OCI-LY3 (cell line): Measurements from ENCODE around the gene ATP1A3.
"Not testable (repeated sequence)": the region's sequence is repeated elsewhere in the genome, so short reads cannot be mapped to it uniquely, and the experiment has no call there.

Experiments
- H2AFZ ChIP-seq: fragments of 200-600, 300-600 bp; shearing (Covaris generic); 2 replicates; pipeline ENCODE4 v1.6.0; 2014; ENCODE audit warnings: antibody characterized with exemption, low read depth, low read length
- H3K27ac ChIP-seq: fragments of 200-600, 300-600 bp; sonication (generic); 2 replicates; pipeline ENCODE4 v1.5.1; 2014; ENCODE audit warnings: mild to moderate bottlenecking, low read length, moderate library complexity, mixed read lengths
- H3K27me3 ChIP-seq: fragments of 200-600, 300-600 bp; sonication (generic); 2 replicates; pipeline ENCODE4 v1.6.1; 2014; ENCODE audit warnings: low read depth, low read length, mixed read lengths
- H3K36me3 ChIP-seq: fragments of 200-600, 300-600 bp; sonication (generic); replicated peaks from 2 replicates; pipeline ENCODE3; 2014; ENCODE audit warnings: low read depth, low read length, mixed read lengths
- H3K4me1 ChIP-seq: fragments of 300-600, 200-600 bp; sonication (generic); 2 replicates; pipeline ENCODE4 v1.6.1; 2014; ENCODE audit warnings: low read length, mixed read lengths
- H3K4me2 ChIP-seq: fragments of 200-600, 300-600 bp; sonication (generic); 2 replicates; pipeline ENCODE4 v1.6.1; 2014; ENCODE audit warnings: low read length, mixed read lengths
- H3K4me3 ChIP-seq: fragments of 300-600, 200-600 bp; sonication (generic); 2 replicates; pipeline ENCODE4 v1.5.1; 2014; ENCODE audit warnings: antibody characterized with exemption, mild to moderate bottlenecking, low read length, moderate library complexity
- H3K79me2 ChIP-seq: fragments of 300-600, 200-600 bp; shearing (Covaris generic); 2 replicates; pipeline ENCODE4 v1.6.1; 2014; ENCODE audit warnings: mild to moderate bottlenecking, low read length, mixed read lengths
- H3K9ac ChIP-seq: fragments of 300-600, 200-600 bp; shearing (Covaris generic); 2 replicates; pipeline ENCODE4 v1.6.0; 2014; ENCODE audit warnings: mild to moderate bottlenecking, low read length, moderate library complexity
- H3K9me3 ChIP-seq: fragments of 200-600, 300-600 bp; shearing (Covaris generic); 2 replicates; pipeline ENCODE4 v1.6.1; 2014; ENCODE audit warnings: low read length, mixed read lengths; ENCODE audit not compliant: insufficient read depth
- H4K20me1 ChIP-seq: fragments of 200-600, 300-600 bp; sonication (generic); 2 replicates; pipeline ENCODE4 v1.6.1; 2016; ENCODE audit warnings: low read length, mixed read lengths; ENCODE audit not compliant: insufficient read depth
- EZH2phosphoT487 ChIP-seq: fragments of 200-600 bp; shearing (Covaris generic); IDR thresholded peaks from 2 replicates; pipeline ENCODE4 v1.6.1; 2018; ENCODE audit warnings: antibody characterized with exemption, mixed run types, low read depth
- TF ChIP-seq, protein P1 (sequence below): fragments of 200-600, 300-600 bp; sonication (generic); IDR thresholded peaks from 2 replicates; pipeline ENCODE4 v1.5.1; 2014; ENCODE audit warnings: antibody characterized with exemption, low read length, low read depth

The ATP1A3 gene

DNA sequence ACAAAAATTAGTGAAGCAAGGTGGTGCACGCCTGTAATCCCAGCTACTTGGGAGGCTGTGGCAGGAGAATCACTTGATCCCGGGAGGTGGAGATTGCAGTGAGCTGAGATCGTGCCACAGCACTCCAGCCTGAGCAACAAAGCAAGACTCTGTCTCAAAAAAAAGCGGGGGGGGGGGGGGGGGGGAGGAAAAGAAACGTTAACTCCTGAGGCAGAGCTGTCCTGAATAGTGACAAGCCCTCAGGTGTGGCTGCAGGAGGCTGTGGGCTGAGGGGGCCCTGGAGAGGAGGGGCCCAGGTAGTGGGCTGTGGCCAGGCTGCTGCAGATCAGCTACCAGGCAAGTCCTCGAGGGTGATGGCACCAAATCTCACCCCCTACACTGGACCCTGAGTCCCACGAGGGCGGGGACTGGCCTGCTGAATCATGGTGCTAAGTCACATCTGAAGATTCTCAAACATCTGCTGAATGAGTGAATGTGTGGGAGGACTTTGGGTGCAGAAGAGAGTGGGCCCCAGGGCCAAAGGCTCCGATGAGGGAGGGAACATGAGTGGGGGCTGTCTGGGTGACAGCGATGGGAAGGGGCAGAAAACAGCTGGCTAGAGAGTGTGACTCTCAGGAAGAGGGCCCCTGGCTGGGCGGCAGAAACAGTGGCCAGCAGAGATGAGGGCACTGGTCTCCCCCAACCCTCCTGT is 24.6 kb upstream of the ATP1A3 start:
- Histone ChIP-seq H3K4me1 (no peaks in the 10 kb centered on the region), H3K36me3 (no peaks in the 10 kb centered on the region), H3K4me3 (no peak overlapping the region), H3K79me2 (no peaks in the 10 kb centered on the region), H3K27ac (no peak overlapping the region), H3K9me3 (no peaks in the 10 kb centered on the region), H3K9ac (no peak overlapping the region), H3K27me3 (peaks cover 5% of the 10 kb centered on the region), H3K4me2 (no peak overlapping the region), H2AFZ (no peak overlapping the region), H4K20me1 (no peaks in the 10 kb centered on the region)
- TF ChIP-seq, protein P1, sequence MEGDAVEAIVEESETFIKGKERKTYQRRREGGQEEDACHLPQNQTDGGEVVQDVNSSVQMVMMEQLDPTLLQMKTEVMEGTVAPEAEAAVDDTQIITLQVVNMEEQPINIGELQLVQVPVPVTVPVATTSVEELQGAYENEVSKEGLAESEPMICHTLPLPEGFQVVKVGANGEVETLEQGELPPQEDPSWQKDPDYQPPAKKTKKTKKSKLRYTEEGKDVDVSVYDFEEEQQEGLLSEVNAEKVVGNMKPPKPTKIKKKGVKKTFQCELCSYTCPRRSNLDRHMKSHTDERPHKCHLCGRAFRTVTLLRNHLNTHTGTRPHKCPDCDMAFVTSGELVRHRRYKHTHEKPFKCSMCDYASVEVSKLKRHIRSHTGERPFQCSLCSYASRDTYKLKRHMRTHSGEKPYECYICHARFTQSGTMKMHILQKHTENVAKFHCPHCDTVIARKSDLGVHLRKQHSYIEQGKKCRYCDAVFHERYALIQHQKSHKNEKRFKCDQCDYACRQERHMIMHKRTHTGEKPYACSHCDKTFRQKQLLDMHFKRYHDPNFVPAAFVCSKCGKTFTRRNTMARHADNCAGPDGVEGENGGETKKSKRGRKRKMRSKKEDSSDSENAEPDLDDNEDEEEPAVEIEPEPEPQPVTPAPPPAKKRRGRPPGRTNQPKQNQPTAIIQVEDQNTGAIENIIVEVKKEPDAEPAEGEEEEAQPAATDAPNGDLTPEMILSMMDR = no peak
- TF ChIP-seq EZH2phosphoT487 = no peak

DNA sequence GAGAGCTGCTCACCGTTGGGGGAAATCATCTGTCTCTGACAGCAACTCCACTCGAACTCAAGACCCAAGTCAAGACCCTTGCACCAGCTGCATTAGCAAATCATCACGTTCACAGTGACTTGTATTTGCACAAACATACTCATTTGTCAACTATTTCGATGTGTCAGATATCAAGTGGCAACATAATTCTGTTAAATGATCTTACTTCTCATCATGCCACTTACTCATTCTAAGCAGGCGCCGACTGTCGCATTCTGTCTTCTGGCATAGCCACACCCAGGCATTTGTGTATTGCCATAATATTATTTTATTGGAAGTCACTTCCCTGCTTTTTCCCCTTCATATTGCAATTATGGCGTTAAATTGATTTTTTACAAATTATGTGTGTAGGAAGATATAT is 23.0 kb upstream of the ATP1A3 start:
- Histone ChIP-seq H3K9me3 (no peaks in the 10 kb centered on the region), H4K20me1 (no peaks in the 10 kb centered on the region)

DNA sequence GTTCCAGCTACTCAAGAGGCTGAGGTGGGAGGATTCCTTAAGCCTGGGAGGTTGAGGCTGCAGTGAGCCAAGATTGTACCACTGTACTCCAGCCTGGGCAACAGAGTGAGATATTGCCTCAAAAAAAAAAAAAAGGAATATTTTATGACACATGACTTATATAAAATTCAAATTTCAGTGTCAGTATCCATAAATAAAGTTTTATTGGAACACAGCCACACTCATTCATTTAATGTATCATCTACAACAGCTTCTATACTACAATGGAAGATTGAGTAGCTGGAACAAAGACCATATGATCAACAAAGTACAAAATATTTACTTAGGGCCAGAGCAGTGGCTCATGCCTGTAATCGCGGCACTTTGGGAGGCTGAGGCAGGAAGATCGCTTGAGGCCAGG is 18.7 kb upstream of the ATP1A3 start:
- H3K4me3 ChIP-seq, H3K9me3 ChIP-seq, H3K4me1 ChIP-seq, H3K27ac ChIP-seq, H2AFZ ChIP-seq, H3K9ac ChIP-seq, H3K79me2 ChIP-seq, H3K4me2 ChIP-seq, H3K27me3 ChIP-seq, H3K36me3 ChIP-seq, H4K20me1 ChIP-seq: not testable (repeated sequence)

More for the DNA sequence above, 23.0 kb upstream of the ATP1A3 start:
- Histone ChIP-seq H3K27ac (no peak overlapping the region), H3K4me3 (no peak overlapping the region), H3K4me2 (no peak overlapping the region), H3K4me1 (no peaks in the 10 kb centered on the region), H3K36me3 (no peaks in the 10 kb centered on the region), H2AFZ (no peak overlapping the region), H3K9ac (no peak overlapping the region), H3K79me2 (no peaks in the 10 kb centered on the region), H3K27me3 (peaks cover 5% of the 10 kb centered on the region)
- TF ChIP-seq, protein P1 = no peak
- no peak for TF ChIP-seq EZH2phosphoT487

DNA sequence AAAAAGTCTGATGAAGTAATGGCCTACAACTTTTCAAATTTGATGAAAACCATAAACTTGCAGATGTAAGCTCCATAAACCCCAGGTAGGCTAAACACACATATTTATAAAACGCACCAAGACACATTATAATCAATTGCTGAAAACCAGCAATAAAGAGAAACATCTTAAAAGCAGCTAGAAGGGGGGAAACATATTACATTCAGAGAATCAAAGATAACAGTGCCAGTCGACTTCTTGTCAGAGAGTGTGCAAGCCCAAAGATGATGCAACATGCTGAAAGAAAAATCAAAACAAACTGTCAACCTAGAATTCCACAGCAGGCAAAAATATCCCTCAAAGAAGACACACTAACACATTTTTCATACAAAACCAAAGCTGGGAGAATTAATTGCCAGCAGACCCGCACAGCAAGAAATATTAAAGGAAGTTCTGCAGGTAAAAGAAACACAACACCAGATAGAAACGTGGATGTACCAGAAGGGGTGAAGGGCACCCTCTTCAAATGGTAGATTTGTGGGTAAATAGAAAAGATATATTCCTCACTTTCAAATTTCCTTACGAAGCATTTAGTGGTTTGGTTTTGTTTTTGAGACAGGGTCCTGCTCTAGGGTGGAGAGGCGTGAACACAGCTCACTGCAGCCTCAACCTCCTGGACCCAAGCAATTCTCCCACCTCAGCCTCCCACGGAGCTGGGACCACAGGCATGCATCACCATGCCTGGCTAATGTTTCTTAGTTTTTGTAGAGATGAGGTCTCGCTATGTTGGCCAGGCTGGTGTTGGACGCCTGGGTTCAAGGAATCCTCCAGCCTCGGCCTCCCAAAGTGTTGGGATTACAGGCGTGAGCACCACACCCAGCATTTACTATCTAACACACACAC is 16.5 kb upstream of the ATP1A3 start:
- no peak overlapping the region for H3K9ac ChIP-seq
- H3K4me3 ChIP-seq = no peak overlapping the region
- no peak overlapping the region for H3K27ac ChIP-seq
- 0 out of 2 replicates have a peak, but pooled peaks cover 5% of the 10 kb centered on the region for H3K27me3 ChIP-seq
- TF ChIP-seq, protein P1 = no peak
- TF ChIP-seq EZH2phosphoT487 = no peak
- no peaks in the 10 kb centered on the region for H4K20me1 ChIP-seq
- no peaks in the 10 kb centered on the region for H3K9me3 ChIP-seq
- H3K4me2 ChIP-seq = no peak overlapping the region
- H3K4me1 ChIP-seq = no peaks in the 10 kb centered on the region
- no peaks in the 10 kb centered on the region for H3K79me2 ChIP-seq
- H3K36me3 ChIP-seq = no peaks in the 10 kb centered on the region
- H2AFZ ChIP-seq = no peak overlapping the region
